ENCODE measurements around the gene CXCL16.
A peak's percentile ranks its signal among the peaks of the same experiment; 100 is the strongest.

The CXCL16 gene, protein sequence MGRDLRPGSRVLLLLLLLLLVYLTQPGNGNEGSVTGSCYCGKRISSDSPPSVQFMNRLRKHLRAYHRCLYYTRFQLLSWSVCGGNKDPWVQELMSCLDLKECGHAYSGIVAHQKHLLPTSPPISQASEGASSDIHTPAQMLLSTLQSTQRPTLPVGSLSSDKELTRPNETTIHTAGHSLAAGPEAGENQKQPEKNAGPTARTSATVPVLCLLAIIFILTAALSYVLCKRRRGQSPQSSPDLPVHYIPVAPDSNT

DNA sequence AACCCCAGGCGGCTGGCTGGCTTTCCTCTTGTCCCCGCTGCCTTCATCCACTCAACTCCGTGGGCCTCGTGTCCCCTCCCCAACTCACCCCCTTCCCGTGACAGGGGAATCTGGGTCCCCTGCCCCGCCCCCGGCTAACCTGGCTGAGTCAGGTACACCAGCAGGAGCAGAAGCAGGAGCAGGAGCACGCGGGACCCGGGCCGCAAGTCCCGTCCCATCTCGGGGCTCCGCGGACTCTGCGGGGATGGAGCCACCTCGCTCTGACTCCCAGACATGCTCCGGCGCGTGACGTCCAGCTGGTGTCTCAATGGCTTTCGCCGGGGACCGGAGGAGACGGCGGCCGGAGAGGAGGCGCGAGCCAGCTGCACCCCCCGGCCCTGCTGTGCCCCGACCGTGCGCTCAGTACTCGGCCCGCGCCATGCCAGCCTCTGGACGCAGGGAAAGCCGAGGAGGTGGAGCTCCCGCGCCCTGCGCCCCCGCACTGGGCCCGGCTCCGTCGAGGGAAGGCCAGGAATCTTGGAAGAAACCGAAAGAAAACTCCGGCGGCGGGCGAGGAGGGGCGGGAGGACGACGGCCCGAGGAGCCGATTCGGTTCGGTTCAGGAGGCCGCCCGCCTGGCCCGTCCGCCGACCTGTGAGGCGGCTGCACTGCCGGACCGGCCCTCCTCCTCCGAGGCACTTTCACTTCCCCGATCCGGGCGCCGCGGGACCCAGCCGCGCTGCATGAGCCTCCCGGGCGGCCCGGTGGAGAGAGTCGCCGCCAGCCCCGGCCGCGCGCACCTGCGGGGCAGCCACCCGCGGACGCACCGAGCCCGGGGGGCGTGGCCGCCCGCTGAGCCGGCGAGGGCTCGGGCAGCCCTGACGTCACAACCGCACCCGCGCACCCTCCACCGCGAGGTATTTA, at the start of gene CXCL16, which contains the start of gene ZMYND15:
TSS of gene CXCL16 (minus strand) at position 807 of the 903 bp plus-strand sequence. CDS start at position 218, 589 bp downstream.
TSS of gene ZMYND15 (plus strand) at position 712 of the 903 bp plus-strand sequence. CDS start 716 bp downstream, outside the sequence.
- Histone ChIP-seq H3K36me3 (ENCODE audit: control insufficient read depth in 2 of 2, insufficient read depth in 2 of 2, low read length in 2 of 2) (peaks cover 0 to 5% of the 10 kb centered on the region in 2 donors), H3K27me3 (ENCODE audit: control insufficient read depth in 2 of 2, insufficient read depth in 2 of 2, low read length in 2 of 2) (peaks cover 0 to under 1% of the 10 kb centered on the region in 2 donors), H3K4me1 (ENCODE audit: control insufficient read depth in 2 of 2, insufficient read depth in 2 of 2, low read length in 2 of 2) (peaks cover 8 to 12% of the 10 kb centered on the region in 2 donors), H3K9ac (ENCODE audit: low read depth in 1 of 2, low read length in 2 of 2) (peak within 1 kb of the TSS; percentile 63 to 74), H3K27ac (ENCODE audit: low read depth in 2 of 2, low read length in 2 of 2) (peak within 1 kb of the TSS; percentile 56 to 65), H3K4me3 (ENCODE audit: low read length in 2 of 2) (peak within 1 kb of the TSS; percentile 76 to 82), H3K9me3 (ENCODE audit: control insufficient read depth in 2 of 2, low read length in 2 of 2) (no peaks in the 10 kb centered on the region)

GRCh38 chr17:4788807-4789700, 49.3 kb upstream of the CXCL16 start, which contains the start of gene GLTPD2:
GLTPD2 (plus strand) TSS chr17:4788964; CDS start chr17:4789012, 48 bp downstream.
- H3K36me3 ChIP-seq (ENCODE audit: control insufficient read depth in 2 of 2, insufficient read depth in 2 of 2, low read length in 2 of 2), result no peaks in the 10 kb centered on the region
- H3K27me3 ChIP-seq (ENCODE audit: control insufficient read depth in 2 of 2, insufficient read depth in 2 of 2, low read length in 2 of 2), result peaks cover 3 to 4% of the 10 kb centered on the region in 2 donors
- H3K27ac ChIP-seq (ENCODE audit: low read depth in 2 of 2, low read length in 2 of 2), result peak within 1 kb of the TSS; percentile 95 to 96
- H3K9me3 ChIP-seq (ENCODE audit: control insufficient read depth in 2 of 2, low read length in 2 of 2), result no peaks in the 10 kb centered on the region
- H3K4me1 ChIP-seq (ENCODE audit: control insufficient read depth in 2 of 2, insufficient read depth in 2 of 2, low read length in 2 of 2), result peaks cover 16 to 27% of the 10 kb centered on the region in 2 donors
- peak within 1 kb of the TSS; percentile 68 to 87 for H3K4me3 ChIP-seq (ENCODE audit: low read length in 2 of 2)
- peak within 1 kb of the TSS; percentile 82 to 89 for H3K9ac ChIP-seq (ENCODE audit: low read depth in 1 of 2, low read length in 2 of 2)

DNA sequence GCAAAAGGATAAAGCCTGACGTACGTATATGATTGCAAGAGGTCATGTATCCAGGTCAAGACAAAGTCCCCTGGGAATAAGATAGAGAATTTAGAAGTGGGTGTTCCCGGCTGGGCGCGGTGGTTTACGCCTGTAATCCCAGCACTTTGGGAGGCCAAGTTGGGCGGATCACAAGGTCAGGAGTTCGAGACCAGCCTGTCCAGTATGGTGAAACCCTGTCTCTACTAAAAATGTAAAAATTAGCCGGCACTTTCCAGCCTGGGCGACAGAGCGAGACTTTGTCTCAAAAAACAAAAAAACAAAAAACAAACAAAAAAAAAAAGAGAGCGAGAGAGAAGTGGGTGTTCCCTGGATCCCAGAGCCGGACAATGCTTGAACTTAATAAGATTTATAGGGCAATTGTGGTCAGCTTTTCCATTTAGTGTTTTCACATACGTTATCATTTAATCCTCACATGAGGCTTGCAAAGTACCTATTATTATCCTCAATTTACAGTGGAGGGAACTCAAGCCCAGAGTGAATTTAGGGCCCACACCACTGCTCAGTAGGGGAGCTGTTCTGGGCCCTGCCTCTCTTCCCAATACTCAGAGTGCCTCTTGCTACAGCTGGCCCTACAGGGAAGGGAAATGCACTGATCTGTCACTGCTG, 48.6 kb upstream of the CXCL16 start:
- Histone ChIP-seq H3K4me1 (ENCODE audit: control insufficient read depth in 2 of 2, insufficient read depth in 2 of 2, low read length in 2 of 2) (peaks cover 16 to 27% of the 10 kb centered on the region in 2 donors), H3K27me3 (ENCODE audit: control insufficient read depth in 2 of 2, insufficient read depth in 2 of 2, low read length in 2 of 2) (peaks cover 3 to 4% of the 10 kb centered on the region in 2 donors), H3K4me3 (ENCODE audit: low read length in 2 of 2) (peak overlapping the region in 1 of 2 donors; percentile 87), H3K9ac (ENCODE audit: low read depth in 1 of 2, low read length in 2 of 2) (peak overlapping the region in 1 of 2 donors; percentile 89), H3K9me3 (ENCODE audit: control insufficient read depth in 2 of 2, low read length in 2 of 2) (no peaks in the 10 kb centered on the region), H3K27ac (ENCODE audit: low read depth in 2 of 2, low read length in 2 of 2) (no peak overlapping the region), H3K36me3 (ENCODE audit: control insufficient read depth in 2 of 2, insufficient read depth in 2 of 2, low read length in 2 of 2) (no peaks in the 10 kb centered on the region)

DNA sequence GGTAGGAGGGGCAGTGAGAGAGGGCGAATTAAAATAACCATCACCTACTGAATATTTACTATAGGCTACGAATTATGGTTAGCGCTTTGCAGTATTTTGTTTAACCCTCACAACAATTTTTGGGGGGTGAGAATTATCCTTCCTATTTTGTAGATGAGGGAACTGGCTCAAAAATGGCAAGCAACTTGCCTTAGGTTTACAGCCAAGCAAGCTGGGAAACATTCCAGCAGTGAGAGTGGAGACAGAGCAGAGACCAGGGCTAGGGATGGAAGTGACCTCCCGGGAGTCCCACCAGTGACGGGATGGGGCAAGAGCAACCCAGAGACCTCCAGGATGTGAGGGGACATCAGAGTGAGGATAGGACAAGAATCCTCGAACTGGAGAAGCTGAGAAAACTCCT, 46.8 kb upstream of the CXCL16 start:
- Histone ChIP-seq H3K9me3 (ENCODE audit: control insufficient read depth in 2 of 2, low read length in 2 of 2) (no peaks in the 10 kb centered on the region), H3K36me3 (ENCODE audit: control insufficient read depth in 2 of 2, insufficient read depth in 2 of 2, low read length in 2 of 2) (no peaks in the 10 kb centered on the region), H3K27me3 (ENCODE audit: control insufficient read depth in 2 of 2, insufficient read depth in 2 of 2, low read length in 2 of 2) (peaks cover 3 to 4% of the 10 kb centered on the region in 2 donors), H3K4me3 (ENCODE audit: low read length in 2 of 2) (peak overlapping the region in 1 of 2 donors; percentile 2), H3K9ac (ENCODE audit: low read depth in 1 of 2, low read length in 2 of 2) (peak overlapping the region in 1 of 2 donors; percentile 0), H3K4me1 (ENCODE audit: control insufficient read depth in 2 of 2, insufficient read depth in 2 of 2, low read length in 2 of 2) (peaks cover 16 to 27% of the 10 kb centered on the region in 2 donors), H3K27ac (ENCODE audit: low read depth in 2 of 2, low read length in 2 of 2) (no peak overlapping the region)

DNA sequence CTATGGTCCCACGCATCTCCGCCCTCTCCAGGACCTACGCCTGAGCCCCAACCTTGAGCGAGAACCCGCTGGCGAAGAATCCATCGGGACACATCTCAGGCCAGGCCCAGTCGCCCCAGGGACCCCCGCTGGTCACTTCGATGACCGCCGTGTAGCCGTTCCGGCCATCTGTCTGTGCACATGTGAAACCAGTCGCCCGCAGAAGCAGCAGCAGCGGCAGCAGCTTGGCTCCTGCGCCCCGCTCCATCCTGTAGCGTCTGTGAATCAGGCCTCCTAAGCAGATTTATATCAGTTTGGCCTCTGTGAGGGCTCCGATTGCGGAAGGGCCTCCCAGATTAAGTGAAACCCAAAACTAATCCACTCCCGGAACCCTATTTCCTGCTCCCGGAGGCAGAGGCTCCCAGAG, 46.4 kb upstream of the CXCL16 start, which contains the start of gene VMO1:
TSS of gene VMO1 (minus strand) at position 259 of the 406 bp plus-strand sequence. CDS start at position 247, 12 bp downstream.
- peak within 1 kb of the TSS; percentile 2 to 8 for H3K4me3 ChIP-seq (ENCODE audit: low read length in 2 of 2)
- H3K9me3 ChIP-seq (ENCODE audit: control insufficient read depth in 2 of 2, low read length in 2 of 2), result no peaks in the 10 kb centered on the region
- H3K9ac ChIP-seq (ENCODE audit: low read depth in 1 of 2, low read length in 2 of 2), result peak within 1 kb of the TSS; percentile 0 to 6
- H3K27me3 ChIP-seq (ENCODE audit: control insufficient read depth in 2 of 2, insufficient read depth in 2 of 2, low read length in 2 of 2), result peaks cover 3 to 4% of the 10 kb centered on the region in 2 donors
- H3K27ac ChIP-seq (ENCODE audit: low read depth in 2 of 2, low read length in 2 of 2), result peak within 1 kb of the TSS in 1 of 2 donors; percentile 16
- no peaks in the 10 kb centered on the region for H3K36me3 ChIP-seq (ENCODE audit: control insufficient read depth in 2 of 2, insufficient read depth in 2 of 2, low read length in 2 of 2)
- H3K4me1 ChIP-seq (ENCODE audit: control insufficient read depth in 2 of 2, insufficient read depth in 2 of 2, low read length in 2 of 2), result peaks cover 16 to 27% of the 10 kb centered on the region in 2 donors

- H3K36me3 ChIP-seq (ENCODE audit: control insufficient read depth in 2 of 2, insufficient read depth in 2 of 2, low read length in 2 of 2), result no peaks in the 10 kb centered on the region
- H3K27me3 ChIP-seq (ENCODE audit: control insufficient read depth in 2 of 2, insufficient read depth in 2 of 2, low read length in 2 of 2), result peaks cover 3 to 4% of the 10 kb centered on the region in 2 donors
- peak overlapping the region; percentile 2 to 8 for H3K4me3 ChIP-seq (ENCODE audit: low read length in 2 of 2)
- no peaks in the 10 kb centered on the region for H3K9me3 ChIP-seq (ENCODE audit: control insufficient read depth in 2 of 2, low read length in 2 of 2)
- H3K4me1 ChIP-seq (ENCODE audit: control insufficient read depth in 2 of 2, insufficient read depth in 2 of 2, low read length in 2 of 2), result peaks cover 12 to 24% of the 10 kb centered on the region in 2 donors
- H3K9ac ChIP-seq (ENCODE audit: low read depth in 1 of 2, low read length in 2 of 2), result peak overlapping the region in 1 of 2 donors; percentile 6
- H3K27ac ChIP-seq (ENCODE audit: low read depth in 2 of 2, low read length in 2 of 2), result peak overlapping the region in 1 of 2 donors; percentile 16
Measured at GRCh38 chr17:4785311-4786105, 45.8 kb upstream of the CXCL16 start.

DNA sequence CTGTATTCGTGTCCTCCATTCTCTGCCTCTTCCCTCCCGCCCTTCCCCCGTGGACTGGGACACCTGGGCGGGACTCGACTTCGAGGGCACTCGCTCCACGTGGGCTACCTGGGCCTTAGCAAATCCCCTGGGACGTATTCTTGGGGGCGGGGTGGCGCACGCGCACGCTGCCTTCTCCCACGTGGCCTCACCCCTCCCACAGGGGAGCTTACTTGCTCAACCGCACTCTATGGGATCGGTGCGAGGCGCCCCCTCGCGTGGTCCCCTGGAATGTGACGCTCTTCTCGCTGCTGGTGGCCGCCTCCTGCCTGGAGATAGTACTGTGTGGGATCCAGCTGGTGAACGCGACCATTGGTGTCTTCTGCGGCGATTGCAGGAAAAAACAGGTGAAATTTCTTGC, 42.9 kb upstream of the CXCL16 start:
- Histone ChIP-seq H3K27ac (ENCODE audit: low read depth in 2 of 2, low read length in 2 of 2) (no peak overlapping the region), H3K27me3 (ENCODE audit: control insufficient read depth in 2 of 2, insufficient read depth in 2 of 2, low read length in 2 of 2) (peaks cover 3 to 4% of the 10 kb centered on the region in 2 donors), H3K36me3 (ENCODE audit: control insufficient read depth in 2 of 2, insufficient read depth in 2 of 2, low read length in 2 of 2) (no peaks in the 10 kb centered on the region), H3K4me1 (ENCODE audit: control insufficient read depth in 2 of 2, insufficient read depth in 2 of 2, low read length in 2 of 2) (peaks cover 0 to 9% of the 10 kb centered on the region in 2 donors), H3K9ac (ENCODE audit: low read depth in 1 of 2, low read length in 2 of 2) (no peak overlapping the region), H3K4me3 (ENCODE audit: low read length in 2 of 2) (no peak overlapping the region), H3K9me3 (ENCODE audit: control insufficient read depth in 2 of 2, low read length in 2 of 2) (no peaks in the 10 kb centered on the region)

DNA sequence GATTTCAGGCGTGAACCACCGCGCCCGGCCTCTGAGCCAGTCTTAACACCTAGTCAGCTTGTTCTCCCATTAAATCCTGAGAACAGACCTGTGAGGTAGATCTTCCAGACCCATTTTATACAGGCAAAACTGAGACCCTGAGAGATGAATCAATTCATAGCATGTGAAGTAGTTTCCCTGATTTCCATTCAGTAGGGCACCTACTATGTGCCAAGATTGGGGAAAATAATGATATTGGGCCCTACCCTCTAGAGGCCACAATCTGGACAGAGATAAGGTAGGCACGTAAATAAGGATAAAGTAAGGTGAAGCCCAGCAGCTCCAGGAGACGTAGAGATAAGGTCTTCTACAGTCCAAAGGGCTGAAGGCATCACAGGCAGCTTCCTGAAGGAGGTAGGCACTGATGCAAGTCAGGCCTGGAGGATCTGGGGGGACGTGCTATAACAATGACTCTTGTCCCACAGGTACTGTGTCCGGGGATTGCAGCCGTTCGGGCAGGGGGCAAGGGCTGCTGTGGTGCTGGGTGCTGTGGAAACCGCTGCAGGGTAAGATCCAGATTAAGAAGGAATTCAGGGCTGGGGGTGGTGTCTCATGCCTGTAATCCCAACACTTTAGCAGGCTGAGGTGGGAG, 40.7 kb upstream of the CXCL16 start:
- Histone ChIP-seq H3K27me3 (ENCODE audit: control insufficient read depth in 2 of 2, insufficient read depth in 2 of 2, low read length in 2 of 2) (peaks cover 0 to 3% of the 10 kb centered on the region in 2 donors), H3K27ac (ENCODE audit: low read depth in 2 of 2, low read length in 2 of 2) (no peak overlapping the region), H3K4me3 (ENCODE audit: low read length in 2 of 2) (no peak overlapping the region)

More for the DNA sequence above, 40.7 kb upstream of the CXCL16 start:
- Histone ChIP-seq H3K9me3 (ENCODE audit: control insufficient read depth in 2 of 2, low read length in 2 of 2) (no peaks in the 10 kb centered on the region), H3K9ac (ENCODE audit: low read depth in 1 of 2, low read length in 2 of 2) (no peak overlapping the region), H3K4me1 (ENCODE audit: control insufficient read depth in 2 of 2, insufficient read depth in 2 of 2, low read length in 2 of 2) (no peaks in the 10 kb centered on the region), H3K36me3 (ENCODE audit: control insufficient read depth in 2 of 2, insufficient read depth in 2 of 2, low read length in 2 of 2) (no peaks in the 10 kb centered on the region)
